ENCODE measurements around the gene MCM6. TPM values are rescaled to one million over a fixed set of nuclear protein-coding genes. Genes with fewer than 3 reads are reported as not detected.

Gene MCM6
- total RNA-seq, 1 experiment from 2014 or later: 113 TPM

DNA sequence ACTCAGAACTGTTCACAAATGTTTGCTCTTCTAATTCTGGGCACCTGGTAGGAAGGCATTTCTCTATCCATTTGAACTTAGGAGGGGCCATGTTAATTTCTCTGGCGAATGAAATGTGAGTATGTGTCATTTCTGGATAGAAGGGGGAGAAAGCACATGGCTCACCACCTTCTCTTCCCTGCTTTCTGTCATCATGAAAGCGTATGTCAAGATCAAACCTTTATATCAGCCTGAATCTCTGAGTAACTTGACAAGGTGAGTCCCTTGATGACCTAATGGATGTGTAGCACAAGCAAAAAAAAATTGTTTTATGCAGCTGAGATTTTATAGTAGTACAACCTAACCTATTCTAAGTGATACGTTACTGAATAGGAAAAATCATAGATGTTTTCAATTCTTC is 27.2 kb downstream of the MCM6 start:
- Histone ChIP-seq H3K18ac (ENCODE audit: insufficient read length, low read depth, low read length) (no peak overlapping the region), H3K9ac (ENCODE audit: extremely low read depth, insufficient read length, low read length) (no peak overlapping the region), H3T11ph (ENCODE audit: low read length) (no peak overlapping the region), H3K4me2 (ENCODE audit: insufficient read depth, insufficient read length, low read length) (no peak overlapping the region), H2AK5ac (ENCODE audit: insufficient read length, low read length) (no peak overlapping the region), H4K8ac (replicated peaks; ENCODE audit: insufficient read length, low read depth, low read length) (no peak overlapping the region), H4K91ac (ENCODE audit: insufficient read length, low read depth, low read length) (no peak overlapping the region), H2BK120ac (ENCODE audit: low read depth, low read length, poor library complexity, severe bottlenecking) (no peak overlapping the region), H2AFZ (ENCODE audit: low read length) (no peak overlapping the region), H2BK12ac (ENCODE audit: insufficient read length, low read depth, low read length) (no peak overlapping the region), H3K4me1 (ENCODE audit: insufficient read depth, low read length) (no peaks in the 10 kb centered on the region), H3K79me2 (ENCODE audit: insufficient read depth, low read length) (no peaks in the 10 kb centered on the region), H2BK20ac (ENCODE audit: low read depth, low read length, poor library complexity, severe bottlenecking) (no peak overlapping the region), H2BK15ac (ENCODE audit: low read depth, low read length) (no peak overlapping the region), H3K23me2 (ENCODE audit: insufficient read length, low read depth, low read length, poor library complexity, severe bottlenecking) (no peaks in the 10 kb centered on the region), H4K5ac (ENCODE audit: insufficient read length, low read depth, low read length) (no peak overlapping the region), H3K27me3 (ENCODE audit: insufficient read depth, low read length) (no peaks in the 10 kb centered on the region), H3K4ac (ENCODE audit: low read depth, low read length) (no peak overlapping the region), H3K79me1 (ENCODE audit: insufficient read depth, low read depth, low read length, poor library complexity, severe bottlenecking) (no peaks in the 10 kb centered on the region), H3K23ac (ENCODE audit: insufficient read length, low read depth, low read length) (no peak overlapping the region), H3K14ac (ENCODE audit: insufficient read depth, low read length) (no peak overlapping the region), H2BK5ac (ENCODE audit: insufficient read length, low read length) (no peak overlapping the region), H3K9me3 (ENCODE audit: control insufficient read depth, low read depth, low read length) (no peaks in the 10 kb centered on the region), H3K56ac (ENCODE audit: insufficient read length, low read depth, low read length) (no peak overlapping the region), H3K27ac (ENCODE audit: insufficient read length, low read depth, low read length) (no peak overlapping the region), H4K20me1 (ENCODE audit: control insufficient read depth, insufficient read depth, insufficient read length) (no peaks in the 10 kb centered on the region)
- Mint-ChIP-seq H3K4me3 (no peak overlapping the region), H3K27me3 (ENCODE audit: low read depth) (no peaks in the 10 kb centered on the region), H3K36me3 (ENCODE audit: insufficient read depth in 1 of 3, low read depth in 3 of 3) (peaks cover 39 to 88% (median 83%) of the 10 kb centered on the region in 3 experiments; a peak in 6 of 7 replicates), H3K4me1 (no peaks in the 10 kb centered on the region), H3K27ac (0 out of 7 replicates have a peak overlapping the region, but pooled peaks of 1 of the 3 experiments have one; percentile 29), H3K9me3 (no peaks in the 10 kb centered on the region)
- DNase-seq: no peak
- TF ChIP-seq CTCF (conservative IDR thresholded peaks at IDR 0.05): no peak
- WGBS (ENCODE audit: extremely low coverage, insufficient read length, low lambda C conversion rate): no CpG with 5 or more reads among the region's 3 CpGs

All from H9 (cell line).